HG03159 (cell line): Measurements from ENCODE around the gene HAUS2.
A peak's percentile ranks its signal among the peaks of the same experiment; 100 is the strongest.
"Not testable (repeated sequence)": the region's sequence is repeated elsewhere in the genome, so short reads cannot be mapped to it uniquely, and the experiment has no call there.

ENCODE experiments used
- ATAC-seq: cut with Tn5 transposase; IDR thresholded peaks from one replicate; pipeline ENCODE4 v1.9.1; 2021; ENCODE audit warnings: mild to moderate bottlenecking, moderate library complexity; ENCODE audit not compliant: unreplicated experiment

HAUS2 gene

DNA sequence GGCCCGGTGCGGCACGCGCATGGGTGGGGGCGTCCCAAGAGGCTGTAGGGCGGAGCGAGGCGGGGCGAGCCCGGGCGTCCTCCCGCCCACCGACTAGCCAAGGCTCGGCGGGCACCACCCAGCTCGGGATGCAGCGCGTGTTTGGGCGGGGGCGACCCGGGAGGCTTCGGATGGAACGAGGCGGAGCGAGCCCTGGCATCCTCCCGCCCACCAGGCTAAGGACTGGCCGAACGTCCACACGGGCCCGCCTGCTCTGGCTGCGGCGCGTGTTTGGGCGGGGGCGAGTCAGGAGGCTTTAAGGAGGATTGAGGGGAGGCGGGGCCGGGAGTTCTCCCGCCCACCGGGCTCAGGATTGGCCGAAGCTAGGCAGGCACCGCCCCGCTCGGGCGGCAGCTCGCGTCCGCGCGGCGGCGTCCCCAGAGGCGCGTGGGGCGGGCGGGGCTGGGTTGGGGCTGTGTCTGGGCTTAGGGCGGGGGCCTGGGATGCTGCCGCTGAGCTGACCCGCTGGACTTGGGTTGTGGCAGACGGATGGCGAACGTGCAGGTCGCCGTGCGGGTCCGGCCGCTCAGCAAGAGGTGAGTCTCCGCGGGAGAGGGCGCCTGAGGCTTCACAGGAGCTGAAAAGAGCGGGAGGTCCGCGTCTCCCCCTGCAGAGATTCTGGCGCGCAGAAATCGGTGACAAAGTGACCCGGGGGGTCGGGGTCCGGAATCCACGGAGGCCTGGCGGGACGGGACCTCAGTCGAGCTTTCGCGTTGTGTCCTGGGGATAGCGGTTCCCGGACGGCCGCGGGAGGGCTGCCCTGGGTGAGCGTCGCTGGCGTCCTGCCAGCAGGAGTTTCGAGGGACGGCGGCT lies 26.8 kb downstream of the HAUS2 start, which contains the start of gene STARD9:
STARD9 (plus strand) TSS at position 419 of the 852 bp plus-strand sequence; CDS start at position 529, 110 bp downstream.
- peak; percentile 90 for ATAC-seq

DNA sequence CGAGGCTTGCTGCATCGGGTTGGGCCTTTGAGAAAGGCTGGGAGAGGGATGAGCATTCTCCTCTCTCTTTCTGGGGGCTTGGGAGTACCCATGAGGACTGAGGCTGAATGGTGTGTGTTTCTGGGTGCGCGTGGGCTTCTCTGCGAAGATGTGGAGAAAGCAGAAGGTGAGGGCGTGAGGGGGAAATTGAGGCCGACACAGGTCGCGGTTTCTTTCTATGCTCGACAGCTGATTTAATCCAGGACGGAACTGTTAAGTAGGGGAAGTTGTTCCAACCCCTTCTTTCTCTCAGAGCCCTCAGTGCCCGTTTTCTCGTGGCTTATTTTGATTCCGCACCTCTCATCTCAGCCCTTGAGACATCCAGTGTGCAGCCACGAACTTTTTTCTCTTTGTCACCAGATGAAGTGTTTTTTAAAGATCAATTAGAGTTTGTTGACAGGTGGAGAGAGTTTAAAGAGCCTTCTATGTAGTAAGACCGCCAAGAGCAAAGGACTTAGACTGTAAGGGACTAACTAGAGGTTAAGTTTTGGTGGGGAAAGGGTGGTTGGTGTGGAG lies 27.5 kb downstream of the HAUS2 start:
- no peak for ATAC-seq

DNA sequence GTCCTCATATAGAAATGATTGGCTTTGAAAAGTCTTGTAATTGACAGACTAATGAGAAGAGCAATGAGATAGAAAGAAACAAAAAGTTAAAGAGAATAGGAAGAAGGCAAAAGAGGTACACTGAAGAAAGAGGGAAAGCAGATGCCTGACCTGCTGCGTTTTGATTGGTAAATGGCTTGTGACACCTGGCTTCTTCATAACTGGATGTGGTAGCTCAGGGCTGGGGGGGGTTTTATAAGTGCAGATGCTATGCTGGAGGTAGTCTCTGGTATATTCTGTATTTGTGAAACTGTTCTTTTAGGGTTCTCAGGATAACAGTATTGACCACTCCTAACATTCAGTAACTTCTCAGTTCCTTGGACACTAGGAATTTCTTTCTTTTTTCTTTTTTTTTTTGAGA lies 28.1 kb downstream of the HAUS2 start:
- ATAC-seq = no peak

DNA sequence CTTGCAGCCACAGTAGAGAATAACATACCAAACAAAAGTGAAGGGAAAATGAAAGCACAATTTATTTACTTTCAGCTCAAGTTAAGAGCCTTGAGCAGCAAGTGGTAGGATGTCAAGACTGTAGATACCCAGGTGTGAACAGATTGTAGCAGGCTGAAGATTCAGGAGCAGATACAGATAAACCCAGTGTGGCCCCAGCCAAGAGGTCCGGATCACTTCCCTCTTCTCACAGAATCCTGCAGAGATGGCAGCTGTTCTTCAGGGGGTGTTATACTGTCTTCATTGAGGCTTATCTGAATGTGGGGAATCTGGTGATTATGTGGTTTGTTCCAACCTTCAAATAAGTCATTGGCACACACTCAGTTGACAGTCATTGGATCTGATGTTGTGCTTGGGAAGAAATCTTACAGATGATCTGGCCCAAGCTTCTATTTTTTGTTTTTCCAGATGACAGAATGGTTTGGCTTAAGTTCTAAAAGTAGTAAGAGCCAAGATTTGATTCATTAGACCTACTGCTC lies 28.9 kb downstream of the HAUS2 start:
- ATAC-seq = no peak

DNA sequence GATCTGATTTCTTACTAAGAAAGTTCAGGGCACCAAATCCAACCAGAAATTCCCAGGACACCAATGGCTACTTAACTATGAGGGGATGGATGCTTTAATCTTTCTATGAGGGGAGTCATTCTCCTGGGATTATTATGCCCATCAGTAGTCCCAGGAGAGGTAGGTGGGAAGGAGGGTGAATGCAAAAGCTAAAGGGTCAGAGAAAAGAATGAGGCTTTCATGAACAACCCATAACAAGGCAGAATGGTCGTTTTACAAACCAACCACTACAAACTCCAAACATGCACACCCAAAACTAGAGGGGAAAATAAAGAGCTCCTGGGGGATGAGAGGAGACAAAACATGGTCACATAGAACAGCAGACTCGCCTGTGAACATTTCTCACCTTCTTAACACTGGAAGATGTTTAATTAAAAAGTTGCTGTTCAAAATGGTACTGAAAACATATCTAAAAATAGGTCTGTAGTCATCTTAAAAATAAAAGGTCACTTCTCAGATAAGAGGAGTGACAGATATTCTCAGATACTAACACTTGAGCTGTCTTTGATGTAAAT lies 30.4 kb downstream of the HAUS2 start:
- ATAC-seq = no peak

DNA sequence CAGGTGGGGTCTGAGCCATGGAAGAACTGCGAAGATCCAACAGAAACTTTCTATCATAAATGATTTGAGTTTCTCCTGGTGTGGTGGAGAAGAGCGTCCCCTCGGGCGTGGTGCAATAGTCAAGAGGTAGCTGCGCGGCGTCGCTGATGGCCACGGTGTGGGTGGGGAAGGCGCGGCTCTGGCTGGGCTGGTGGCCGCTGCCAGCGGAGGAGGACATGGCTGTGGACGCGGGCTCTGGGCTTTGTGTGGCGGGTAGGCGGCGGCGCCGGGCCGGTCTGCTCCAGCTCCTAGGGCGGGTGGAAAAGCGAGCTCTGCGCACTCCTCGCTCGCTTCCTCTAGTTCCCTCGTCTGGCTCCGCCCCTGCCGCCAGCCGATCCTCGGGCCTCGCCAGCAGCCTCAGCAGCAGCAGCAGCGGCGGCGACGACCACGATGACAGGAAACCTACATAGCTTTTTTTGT lies 32.7 kb downstream of the HAUS2 start:
- no peak for ATAC-seq

DNA sequence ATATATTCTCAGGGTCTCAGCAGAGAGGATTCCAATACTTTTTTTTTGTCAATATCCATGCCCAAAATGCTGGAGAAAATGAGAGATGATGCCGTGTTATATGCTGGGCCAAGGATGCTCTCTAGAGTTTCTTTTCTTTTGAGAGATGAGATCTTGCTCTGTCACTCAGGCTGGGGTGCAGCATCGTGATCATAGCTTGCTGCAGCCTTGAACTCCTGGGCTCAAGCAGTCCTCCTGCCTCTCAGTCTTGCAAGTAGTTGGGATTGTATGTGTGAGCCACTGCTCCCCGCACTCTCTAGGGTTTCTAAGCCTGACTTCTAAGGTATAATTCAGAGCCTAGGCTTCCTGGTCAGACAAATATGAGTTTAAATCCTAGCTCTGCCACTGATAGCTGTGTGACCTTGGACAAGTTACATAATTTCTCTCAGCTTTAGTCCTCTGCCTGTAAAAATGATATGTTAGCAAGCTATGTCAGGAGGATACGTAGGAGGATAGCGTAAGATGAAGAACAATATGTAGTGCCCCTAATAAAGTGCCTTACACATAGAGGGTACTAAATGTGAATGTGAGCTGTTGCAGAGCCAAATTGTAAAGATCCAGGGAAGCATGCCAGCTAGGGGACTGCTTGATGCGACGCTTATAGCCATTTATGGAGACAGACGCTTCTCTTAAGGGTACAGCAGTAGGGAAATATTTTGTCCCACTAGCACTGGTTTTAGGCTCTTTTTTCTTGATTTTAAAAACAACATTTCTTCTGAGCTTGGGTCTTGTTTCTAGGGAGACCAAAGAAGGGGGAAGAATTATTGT lies 34.1 kb downstream of the HAUS2 start:
- ATAC-seq = no peak

DNA sequence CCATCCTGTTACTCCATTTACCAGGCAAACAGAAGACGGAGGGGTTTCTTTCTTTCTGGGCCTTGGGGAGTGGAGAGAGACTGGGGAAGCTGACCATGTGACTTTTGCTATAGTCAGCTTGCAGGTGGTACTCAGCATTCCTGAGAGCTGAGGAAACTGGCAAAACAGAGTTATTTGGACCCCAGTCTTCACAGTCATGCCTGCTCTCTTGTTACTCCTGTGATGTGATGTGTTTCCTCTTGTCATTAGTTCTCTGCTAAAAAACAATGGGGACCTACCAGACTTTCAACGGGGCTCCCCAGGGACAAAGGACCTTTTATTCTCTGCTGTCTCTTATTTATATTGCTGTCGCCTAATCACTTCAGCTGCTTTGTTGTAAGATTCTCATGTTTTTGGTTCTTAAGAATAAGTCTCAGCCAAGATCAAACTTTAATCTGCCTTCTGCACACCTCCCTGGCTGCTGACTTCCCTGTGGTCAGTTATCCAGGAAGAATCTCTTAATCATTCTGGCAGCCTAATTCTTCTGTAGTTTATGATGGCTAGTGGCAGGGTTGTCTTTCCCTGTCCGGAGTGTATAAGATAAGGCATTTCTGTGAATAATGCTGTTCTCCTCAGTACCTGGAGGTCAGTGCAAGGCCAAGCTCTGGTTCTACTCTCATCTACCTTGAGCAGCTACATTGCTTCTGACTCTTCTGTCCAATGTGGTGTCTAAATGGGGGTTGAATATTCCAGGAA lies 35.6 kb downstream of the HAUS2 start:
- ATAC-seq = no peak

DNA sequence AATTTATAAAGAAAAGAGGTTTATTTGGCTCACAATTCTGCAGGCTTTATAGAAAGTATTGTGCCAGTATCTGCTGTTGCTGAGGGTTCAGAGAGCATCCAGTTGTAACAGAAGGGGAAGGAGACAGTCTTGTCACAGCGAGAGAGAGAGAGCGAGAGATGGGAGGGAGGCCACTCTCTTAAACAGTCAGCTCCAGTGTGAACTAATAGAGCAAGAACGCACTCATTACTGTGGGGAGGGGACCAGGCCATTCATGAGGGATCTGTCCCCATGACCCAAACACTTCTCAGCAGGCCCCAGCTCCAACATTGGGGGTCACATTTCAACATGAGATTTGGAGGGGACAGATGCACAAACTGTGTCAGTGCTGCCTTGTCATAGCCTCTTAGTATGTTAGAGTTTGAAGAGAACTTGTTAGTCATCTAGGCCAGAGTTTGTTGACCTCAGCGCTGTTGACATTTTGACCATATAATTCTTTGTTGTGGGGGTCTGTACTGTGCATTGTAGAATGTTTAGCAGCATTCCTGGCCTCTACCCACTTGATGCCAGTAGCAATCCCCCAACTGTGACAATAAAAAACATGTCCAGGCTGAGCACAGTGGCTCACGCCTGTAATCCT lies 42.1 kb downstream of the HAUS2 start:
- no peak for ATAC-seq

DNA sequence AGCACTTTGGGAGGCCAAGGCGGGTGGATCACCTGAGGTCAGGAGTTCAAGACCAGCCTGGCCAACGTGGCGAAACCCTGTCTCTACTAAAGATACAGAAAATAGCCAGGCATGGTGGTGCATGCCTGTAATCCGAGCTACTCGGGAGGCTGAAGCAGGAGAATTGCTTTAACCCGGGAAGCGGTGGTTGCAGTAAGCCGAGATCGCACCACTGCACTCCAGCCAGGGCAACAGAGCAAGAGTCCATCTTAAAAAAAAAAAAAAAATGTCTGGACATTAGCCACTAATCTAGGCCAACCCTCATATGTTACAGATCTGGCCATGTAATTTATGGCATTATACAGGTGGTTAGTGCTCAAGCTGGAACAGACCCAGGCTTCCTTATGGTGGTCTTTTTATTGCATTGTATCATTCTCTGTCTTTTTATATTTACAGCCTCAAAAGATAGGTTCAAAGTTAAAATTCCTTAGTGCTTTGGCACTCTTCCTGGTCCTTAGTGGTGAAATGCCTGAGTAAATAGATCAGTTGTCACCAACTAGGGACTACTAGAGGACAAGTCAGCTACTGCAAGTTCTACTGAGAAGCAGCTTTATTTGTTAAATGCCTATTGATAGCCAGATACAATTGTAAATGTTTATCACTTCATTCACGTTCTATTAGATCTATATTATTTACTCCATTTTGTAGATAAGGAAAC lies 42.7 kb downstream of the HAUS2 start:
- ATAC-seq = no peak

DNA sequence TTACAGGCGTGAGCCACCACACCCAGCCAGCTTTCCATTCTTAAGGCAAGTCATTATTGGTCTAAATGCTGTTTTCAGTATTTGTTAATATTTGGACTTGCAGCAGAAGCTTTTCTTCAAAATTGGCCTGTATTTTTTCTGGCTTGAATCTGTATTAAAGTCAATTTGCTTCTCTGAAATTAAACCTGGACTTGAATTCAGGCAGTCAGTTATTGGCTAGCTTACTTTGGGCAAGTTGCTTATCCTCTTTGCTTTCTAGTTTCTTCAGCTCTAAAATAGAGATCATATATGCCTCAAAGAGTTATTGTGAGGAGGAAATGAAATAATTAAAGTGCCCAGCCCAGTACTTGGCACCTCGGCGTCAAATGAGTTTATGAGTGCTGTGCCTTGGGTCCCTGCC lies 44.1 kb downstream of the HAUS2 start:
- ATAC-seq = no peak

DNA sequence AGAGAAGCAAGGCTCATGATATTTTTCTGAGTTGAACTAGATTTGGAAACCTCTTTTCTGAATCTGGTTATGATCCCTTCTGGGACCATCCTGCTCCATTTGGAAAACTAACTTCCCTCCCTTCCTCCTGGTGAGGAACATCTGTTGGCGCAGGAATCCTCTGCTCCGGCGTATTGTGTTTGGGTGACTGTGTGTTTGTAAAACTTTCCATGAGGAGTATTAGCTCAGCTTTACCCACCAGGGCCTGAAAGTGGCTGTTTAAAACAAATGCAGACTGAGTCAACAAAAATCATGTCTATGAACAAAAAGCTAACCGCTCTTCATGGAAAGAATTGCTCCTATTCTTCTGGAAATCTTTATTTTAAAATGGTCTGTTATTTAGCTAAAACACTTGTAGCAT lies 44.5 kb downstream of the HAUS2 start:
- ATAC-seq = no peak

DNA sequence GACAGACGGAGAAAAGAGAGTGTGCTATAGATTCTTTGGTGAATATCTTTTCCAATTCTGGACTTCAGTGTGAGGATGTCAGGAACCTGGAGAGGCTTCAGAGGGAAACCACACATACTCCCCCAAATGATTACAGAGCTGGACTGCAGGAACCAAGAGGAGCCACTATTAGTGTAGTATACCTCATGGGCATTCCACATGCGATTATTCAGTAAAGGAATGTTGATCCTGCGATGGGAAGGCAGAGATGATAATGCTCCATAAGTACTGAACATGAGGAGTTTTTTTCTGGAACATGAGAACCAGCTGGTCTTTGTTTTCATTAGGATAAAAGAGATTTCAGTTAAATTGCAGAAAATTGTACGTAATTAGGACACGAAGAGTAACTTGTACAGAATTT lies 45.5 kb downstream of the HAUS2 start:
- no peak for ATAC-seq

DNA sequence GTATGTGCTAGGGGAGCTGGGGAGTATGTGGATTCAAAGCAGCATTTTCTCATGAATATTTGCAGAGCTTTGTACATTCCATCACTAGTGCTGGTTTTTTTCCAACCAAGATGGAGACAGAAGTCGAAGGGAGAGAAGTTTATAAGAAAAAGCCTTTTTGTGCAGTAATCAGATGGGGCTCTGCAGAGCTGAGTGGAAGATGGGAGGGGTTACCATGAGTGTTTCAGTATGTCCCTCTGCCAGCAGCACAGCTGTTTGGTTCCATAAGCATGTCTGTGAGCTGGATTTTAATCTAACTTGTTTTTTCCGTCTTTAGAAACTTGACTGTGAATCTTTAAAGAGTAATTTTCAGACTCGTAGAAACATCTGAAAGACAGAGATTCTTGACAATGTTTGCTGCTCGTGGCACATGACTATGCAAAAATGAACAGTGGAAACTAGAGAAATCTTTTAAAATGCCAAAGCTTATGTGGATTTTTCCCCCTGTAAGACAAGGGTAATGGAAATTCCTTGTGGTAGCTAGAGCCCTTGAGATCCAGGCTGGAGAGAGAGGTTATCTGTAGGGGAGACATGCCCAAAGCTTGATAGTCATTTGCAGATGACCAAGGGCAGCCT lies 47.1 kb downstream of the HAUS2 start:
- no peak for ATAC-seq

DNA sequence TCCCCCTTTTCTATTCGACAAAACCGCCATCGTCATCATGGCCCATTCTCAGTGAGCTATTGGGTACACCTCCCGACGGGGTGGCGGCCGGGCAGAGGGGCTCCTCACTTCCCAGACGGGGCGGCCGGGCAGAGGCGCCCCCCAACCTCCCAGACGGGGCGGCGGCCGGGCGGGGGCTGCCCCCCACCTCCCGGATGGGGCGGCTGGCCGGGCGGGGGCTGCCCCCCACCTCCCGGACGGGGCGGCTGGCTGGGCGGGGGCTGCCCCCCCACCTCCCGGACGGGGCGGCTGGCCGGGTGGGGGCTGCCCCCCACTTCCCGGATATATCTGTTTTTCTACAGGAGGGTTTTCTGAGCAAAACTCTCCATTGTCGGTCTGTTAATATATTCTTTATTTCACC lies 52.7 kb downstream of the HAUS2 start:
- not testable (repeated sequence) for ATAC-seq

DNA sequence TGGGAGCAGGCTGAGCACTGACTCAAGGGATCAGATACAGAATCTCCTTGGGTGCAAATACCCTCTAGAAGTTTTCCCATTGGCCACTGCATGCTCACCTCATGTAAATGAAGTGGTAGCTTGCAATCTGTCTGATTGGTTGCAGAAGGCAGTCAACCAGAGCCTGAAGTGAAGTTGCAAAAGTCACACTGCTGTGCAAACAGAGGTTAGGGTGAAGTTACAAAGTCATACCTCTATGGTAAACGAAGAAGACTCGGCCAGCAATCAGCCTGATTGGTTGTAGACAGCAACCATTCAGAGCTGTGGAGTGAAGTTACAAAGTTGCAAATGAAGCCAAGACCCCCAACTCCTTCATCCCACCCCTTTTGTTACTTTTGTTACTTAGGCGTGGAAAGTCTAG lies 53.9 kb downstream of the HAUS2 start:
- no peak for ATAC-seq

DNA sequence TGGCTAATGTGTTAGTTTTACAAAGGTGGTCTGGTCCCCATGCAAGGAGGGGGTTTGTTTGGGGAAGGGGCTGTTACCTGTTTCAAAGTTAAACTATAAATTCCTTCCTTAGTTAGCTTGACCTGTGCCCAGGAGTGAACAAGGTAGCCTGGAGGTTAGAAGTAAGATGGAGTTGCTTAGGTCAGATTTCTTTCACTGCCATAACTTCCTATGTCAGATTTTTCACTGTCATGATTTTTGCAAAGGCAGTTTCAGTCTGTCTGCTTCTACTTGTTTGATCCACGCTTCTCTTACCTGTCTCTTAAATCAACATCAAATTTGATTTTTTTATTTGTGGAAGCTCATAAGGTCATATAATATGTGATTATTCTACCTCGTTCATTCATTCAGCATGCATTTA lies 55.3 kb downstream of the HAUS2 start:
- ATAC-seq = no peak

DNA sequence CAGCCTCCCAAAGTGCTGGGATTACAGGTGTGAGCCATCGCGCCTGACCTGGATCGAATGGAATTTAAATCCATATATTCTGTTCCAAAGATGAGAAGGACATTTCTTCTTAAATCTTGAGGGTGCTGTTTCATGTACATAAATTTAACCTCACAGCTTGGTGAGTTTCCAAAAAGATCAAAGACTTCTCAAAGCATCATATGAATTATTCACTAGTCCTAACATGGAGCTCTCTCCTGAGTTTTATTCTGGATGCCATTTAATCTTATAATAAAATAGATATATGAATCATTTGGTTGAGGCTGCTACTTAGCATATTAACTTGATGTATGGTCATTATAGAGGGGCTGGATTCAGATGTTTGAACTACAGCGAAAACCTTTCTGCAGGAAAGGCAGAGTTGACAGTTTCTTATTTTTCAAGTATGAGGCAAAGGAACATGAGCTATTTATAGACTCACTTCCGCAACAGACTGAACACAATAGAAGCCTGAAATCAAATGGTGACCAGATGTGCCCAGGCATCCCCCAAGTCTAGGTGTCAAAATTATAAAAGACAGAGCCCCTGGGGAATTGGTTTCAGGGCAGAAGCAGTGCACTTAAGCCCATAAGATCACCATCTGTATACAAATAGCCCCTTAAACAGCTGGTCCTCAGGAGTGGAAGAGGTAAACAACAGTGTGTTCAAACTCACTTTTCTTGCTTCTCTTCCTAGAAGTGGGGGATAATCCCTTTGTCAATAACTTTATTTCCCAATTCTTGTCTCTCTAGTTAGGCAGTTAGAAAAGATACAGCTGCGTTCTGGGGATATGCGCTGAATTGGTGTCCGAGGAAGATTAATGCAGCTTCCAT lies 56.5 kb downstream of the HAUS2 start:
- ATAC-seq = no peak
